Stimulated activated memory B cell treated with anti-CD40 and anti-IgM and Interleukin-4, amounts not matched to agents 10 μg/mL and 1 μg/mL and 100 μg/mL, for 72 hours (primary cell): ENCODE results near the gene SHF.

ENCODE experiments used
- ATAC-seq: fragments of 150-1000 bp; cut with Tn5 transposase; 2 replicates; pipeline ENCODE4 v1.10.0; 2021
- H3K27ac Mint-ChIP-seq: one replicate; pipeline ENCODE4 v1.8.0; 2022; ENCODE audit warnings: mild to moderate bottlenecking, mixed read lengths
- H3K27me3 Mint-ChIP-seq: one replicate; pipeline ENCODE4 v1.8.0; 2022; ENCODE audit warnings: mixed read lengths
- H3K36me3 Mint-ChIP-seq: one replicate; pipeline ENCODE4 v1.8.0; 2022; ENCODE audit warnings: mixed read lengths
- H3K4me1 Mint-ChIP-seq: one replicate; pipeline ENCODE4 v1.8.0; 2022; ENCODE audit warnings: mixed read lengths
- H3K4me3 Mint-ChIP-seq: one replicate; pipeline ENCODE4 v1.8.0; 2022; ENCODE audit warnings: mild to moderate bottlenecking, moderate library complexity, mixed read lengths
- H3K9me3 Mint-ChIP-seq: one replicate; pipeline ENCODE4 v1.8.0; 2022; ENCODE audit warnings: mixed read lengths

Gene SHF

GRCh38 chr15:45182996-45183395, 4.8 kb downstream of the SHF start:
- no peaks in the 10 kb centered on the region for H3K9me3 Mint-ChIP-seq
- H3K36me3 Mint-ChIP-seq = peaks cover 20% of the 10 kb centered on the region
- H3K27me3 Mint-ChIP-seq = no peaks in the 10 kb centered on the region
- peaks cover 54% of the 10 kb centered on the region for H3K4me1 Mint-ChIP-seq
- H3K27ac Mint-ChIP-seq = no peak overlapping the region
- no peak overlapping the region for H3K4me3 Mint-ChIP-seq
- ATAC-seq = no peak

DNA sequence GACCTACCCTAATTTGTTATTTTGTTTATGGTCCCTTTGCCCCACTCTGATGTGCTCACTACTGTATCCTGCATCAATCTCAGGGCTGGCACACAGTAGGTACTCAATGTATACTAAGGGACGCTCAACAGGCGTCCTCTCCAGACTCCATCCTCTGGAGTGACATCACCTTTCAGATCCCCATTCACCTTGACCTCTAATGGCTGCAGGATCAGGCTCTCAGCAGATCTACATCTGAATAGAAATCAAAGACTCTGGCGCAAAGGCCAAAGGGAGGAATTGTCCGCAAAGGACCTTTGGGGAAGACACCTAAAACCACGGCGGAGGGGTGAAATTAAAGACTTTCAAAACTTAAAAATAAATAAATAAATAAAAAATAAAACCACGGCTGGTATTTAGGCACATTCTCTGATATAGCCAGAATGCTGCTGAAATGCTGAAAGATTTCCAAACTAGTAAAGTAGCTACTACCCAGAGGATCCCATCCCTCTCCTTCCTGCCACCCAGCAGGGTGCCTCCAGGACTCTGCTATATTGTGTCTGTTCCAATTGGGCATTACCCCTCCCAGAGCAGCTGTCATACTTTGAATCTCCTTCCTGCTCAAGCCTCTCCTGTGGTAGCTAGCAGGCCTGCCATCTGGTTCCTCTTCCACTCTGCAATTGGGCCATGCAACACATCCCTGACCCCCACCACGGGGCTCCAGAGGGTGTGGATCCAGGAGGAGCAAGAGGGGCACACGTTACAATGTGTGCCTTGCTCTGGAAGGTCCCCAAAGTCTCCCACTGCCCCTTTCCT, 6.1 kb downstream of the SHF start:
- Mint-ChIP-seq H3K9me3 (no peaks in the 10 kb centered on the region), H3K4me3 (no peak overlapping the region), H3K4me1 (peaks cover 49% of the 10 kb centered on the region), H3K27ac (no peak overlapping the region), H3K27me3 (no peaks in the 10 kb centered on the region), H3K36me3 (peaks cover 33% of the 10 kb centered on the region)
- ATAC-seq = no peak

GRCh38 chr15:45180648-45181436, 6.9 kb downstream of the SHF start:
- Mint-ChIP-seq H3K36me3 (peaks cover 41% of the 10 kb centered on the region), H3K4me3 (no peak overlapping the region), H3K9me3 (no peaks in the 10 kb centered on the region), H3K27me3 (no peaks in the 10 kb centered on the region), H3K27ac (peak overlapping the region; percentile 45), H3K4me1 (peaks cover 40% of the 10 kb centered on the region)
- no peak for ATAC-seq

- peaks cover 44% of the 10 kb centered on the region for H3K36me3 Mint-ChIP-seq
- no peak for ATAC-seq
- H3K27me3 Mint-ChIP-seq = no peaks in the 10 kb centered on the region
- H3K4me1 Mint-ChIP-seq = peaks cover 35% of the 10 kb centered on the region
- H3K4me3 Mint-ChIP-seq = no peak overlapping the region
- H3K27ac Mint-ChIP-seq = peak overlapping the region; percentile 45
- H3K9me3 Mint-ChIP-seq = no peaks in the 10 kb centered on the region
Observed at GRCh38 chr15:45180201-45180600, 7.6 kb downstream of the SHF start.

DNA sequence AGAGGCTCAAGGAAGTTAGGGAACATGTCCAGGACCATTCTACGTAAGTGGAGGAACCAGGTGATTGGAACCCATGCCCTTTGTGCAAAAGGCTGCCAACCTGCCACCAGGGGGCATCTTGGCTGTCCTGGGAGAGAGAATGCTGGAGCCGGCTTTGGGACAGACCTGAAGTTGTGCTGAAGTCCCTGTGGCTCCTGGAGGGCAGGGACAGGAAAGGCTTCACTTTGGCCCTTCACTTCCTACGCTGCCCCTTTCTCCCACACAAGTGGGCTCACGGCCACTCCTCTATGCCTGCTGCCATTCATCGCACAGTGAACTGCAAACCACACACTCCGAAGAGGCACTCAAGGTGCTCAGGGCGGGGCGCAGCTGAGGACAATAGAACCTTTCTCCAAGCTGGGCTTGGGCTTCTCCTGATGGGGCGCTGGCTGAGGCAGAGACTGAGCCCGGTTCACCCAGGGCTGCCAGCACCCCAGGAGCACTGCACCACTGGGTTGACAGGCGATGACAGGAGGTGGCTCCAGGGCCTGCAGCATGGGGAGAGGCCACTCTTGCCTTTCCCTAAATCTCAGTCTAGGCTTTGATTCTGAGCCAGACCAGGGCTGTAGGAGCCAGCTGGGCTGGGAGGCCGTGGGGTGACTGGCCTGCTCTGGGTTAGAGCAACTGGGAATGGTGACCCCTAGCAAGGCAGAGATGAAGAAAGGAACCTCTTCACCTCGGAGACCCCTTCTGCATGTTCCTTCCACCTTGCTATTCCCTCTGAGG, 8.4 kb downstream of the SHF start:
- no peak for ATAC-seq
- H3K9me3 Mint-ChIP-seq = no peaks in the 10 kb centered on the region
- H3K27me3 Mint-ChIP-seq = no peaks in the 10 kb centered on the region
- peaks cover 28% of the 10 kb centered on the region for H3K4me1 Mint-ChIP-seq
- H3K27ac Mint-ChIP-seq = no peak overlapping the region
- peaks cover 45% of the 10 kb centered on the region for H3K36me3 Mint-ChIP-seq
- H3K4me3 Mint-ChIP-seq = no peak overlapping the region

GRCh38 chr15:45177285-45177684, 10.5 kb downstream of the SHF start:
- Mint-ChIP-seq H3K9me3 (no peaks in the 10 kb centered on the region), H3K27ac (no peak overlapping the region), H3K4me1 (peaks cover 13% of the 10 kb centered on the region), H3K4me3 (no peak overlapping the region), H3K27me3 (no peaks in the 10 kb centered on the region), H3K36me3 (peaks cover 58% of the 10 kb centered on the region)
- ATAC-seq = no peak

- ATAC-seq = no peak
- Mint-ChIP-seq H3K36me3 (peaks cover 45% of the 10 kb centered on the region), H3K27ac (no peak overlapping the region), H3K9me3 (no peaks in the 10 kb centered on the region), H3K27me3 (no peaks in the 10 kb centered on the region), H3K4me3 (no peak overlapping the region), H3K4me1 (peaks cover 6% of the 10 kb centered on the region)
Observed at GRCh38 chr15:45174577-45174976, 13.2 kb downstream of the SHF start.

- H3K36me3 Mint-ChIP-seq = peaks cover 45% of the 10 kb centered on the region
- no peaks in the 10 kb centered on the region for H3K27me3 Mint-ChIP-seq
- no peak for ATAC-seq
- H3K4me3 Mint-ChIP-seq = no peak overlapping the region
- no peak overlapping the region for H3K27ac Mint-ChIP-seq
- H3K4me1 Mint-ChIP-seq = peaks cover 11% of the 10 kb centered on the region
- H3K9me3 Mint-ChIP-seq = no peaks in the 10 kb centered on the region
Observed at GRCh38 chr15:45174069-45174468, 13.7 kb downstream of the SHF start.

DNA sequence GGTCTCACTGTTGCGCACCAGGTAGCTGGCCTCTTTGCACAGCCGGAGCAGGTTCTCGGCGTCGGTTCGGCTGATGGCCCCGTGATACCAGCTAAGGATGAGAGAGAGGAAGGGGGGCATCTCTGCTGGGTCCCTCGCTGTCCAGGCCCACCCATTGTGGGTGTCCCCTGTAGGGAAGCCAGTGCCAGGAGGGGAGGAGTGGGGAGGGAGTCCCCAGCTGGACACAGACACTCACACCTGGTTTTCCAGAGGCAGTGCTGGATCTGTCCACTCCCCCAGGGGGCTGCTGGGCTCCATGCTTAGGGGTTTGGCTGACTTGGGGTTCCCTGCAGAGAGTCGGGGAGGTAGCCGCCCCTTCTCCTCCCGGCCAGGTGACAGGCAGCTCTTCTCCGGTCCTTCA, 15.9 kb downstream of the SHF start:
- Mint-ChIP-seq H3K36me3 (peaks cover 33% of the 10 kb centered on the region), H3K4me3 (no peak overlapping the region), H3K9me3 (no peaks in the 10 kb centered on the region), H3K27me3 (no peaks in the 10 kb centered on the region), H3K27ac (no peak overlapping the region), H3K4me1 (peaks cover 25% of the 10 kb centered on the region)
- ATAC-seq = no peak

DNA sequence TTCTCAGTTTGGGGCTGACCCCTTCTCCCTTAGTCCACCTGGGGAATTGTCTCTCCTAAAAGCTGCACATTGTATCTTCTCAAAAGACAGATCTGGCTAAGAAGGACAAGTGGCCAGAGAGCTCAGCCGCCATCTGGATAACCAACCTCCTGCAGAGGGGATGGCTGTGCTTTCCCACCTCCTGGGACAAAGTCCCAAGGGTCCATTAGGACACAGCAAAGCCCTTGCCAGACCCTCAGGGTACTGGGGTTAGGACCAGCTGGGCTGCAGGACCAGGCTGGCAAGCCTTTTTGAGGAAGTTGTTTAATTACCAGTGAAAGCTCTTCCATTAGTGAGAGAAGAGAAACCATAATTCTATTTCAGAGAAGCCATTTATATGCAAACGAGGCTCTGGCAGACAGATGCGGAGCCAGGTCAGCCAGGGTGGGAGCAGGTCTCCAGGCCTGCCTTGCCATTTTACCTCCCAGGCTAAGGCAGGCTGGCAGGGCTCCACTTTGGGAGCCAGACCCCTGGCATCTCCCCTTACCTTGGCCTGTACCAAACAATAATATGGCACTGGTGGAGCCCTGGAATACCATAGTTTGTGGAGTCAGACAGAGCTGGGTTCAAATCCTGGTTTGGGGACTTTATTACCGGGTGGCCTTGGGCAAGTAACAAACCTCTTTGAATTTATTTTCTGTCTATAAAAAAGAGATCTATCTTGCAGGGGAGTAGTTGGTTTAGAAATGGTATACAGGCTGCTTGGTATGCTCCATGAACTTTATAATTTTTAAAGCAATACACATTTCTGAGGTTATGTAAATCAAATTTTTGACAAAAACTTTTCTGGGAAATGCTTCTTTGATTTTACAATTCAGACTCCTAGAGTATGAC, 17.9 kb downstream of the SHF start:
- no peaks in the 10 kb centered on the region for H3K9me3 Mint-ChIP-seq
- no peak for ATAC-seq
- peak overlapping the region; percentile 86 for H3K27ac Mint-ChIP-seq
- H3K4me1 Mint-ChIP-seq = peaks cover 37% of the 10 kb centered on the region
- no peaks in the 10 kb centered on the region for H3K27me3 Mint-ChIP-seq
- H3K36me3 Mint-ChIP-seq = peaks cover 16% of the 10 kb centered on the region
- H3K4me3 Mint-ChIP-seq = no peak overlapping the region

- ATAC-seq = no peak
- peaks cover 37% of the 10 kb centered on the region for H3K4me1 Mint-ChIP-seq
- H3K36me3 Mint-ChIP-seq = peaks cover 14% of the 10 kb centered on the region
- no peaks in the 10 kb centered on the region for H3K9me3 Mint-ChIP-seq
- H3K4me3 Mint-ChIP-seq = no peak overlapping the region
- H3K27me3 Mint-ChIP-seq = no peaks in the 10 kb centered on the region
- H3K27ac Mint-ChIP-seq = peak overlapping the region; percentile 86
Observed at GRCh38 chr15:45168751-45169551, 18.8 kb downstream of the SHF start.

- Mint-ChIP-seq H3K9me3 (no peaks in the 10 kb centered on the region), H3K27me3 (no peaks in the 10 kb centered on the region), H3K4me3 (no peak overlapping the region), H3K4me1 (peaks cover 40% of the 10 kb centered on the region), H3K36me3 (peaks cover 8% of the 10 kb centered on the region), H3K27ac (peak overlapping the region; percentile 86)
- no peak for ATAC-seq
Observed at GRCh38 chr15:45168286-45168685, 19.5 kb downstream of the SHF start.

- ATAC-seq = no peak
- Mint-ChIP-seq H3K27me3 (no peaks in the 10 kb centered on the region), H3K4me3 (peak overlapping the region; percentile 71), H3K4me1 (peaks cover 45% of the 10 kb centered on the region), H3K36me3 (peaks cover 2% of the 10 kb centered on the region), H3K27ac (peak overlapping the region; percentile 86), H3K9me3 (no peaks in the 10 kb centered on the region)
Observed at GRCh38 chr15:45167631-45168205, 20.0 kb downstream of the SHF start.
